Measurements from ENCODE around the gene FLNB.
"Not testable (repeated sequence)": the region's sequence is repeated elsewhere in the genome, so short reads cannot be mapped to it uniquely, and the experiment has no call there.

The FLNB gene

DNA sequence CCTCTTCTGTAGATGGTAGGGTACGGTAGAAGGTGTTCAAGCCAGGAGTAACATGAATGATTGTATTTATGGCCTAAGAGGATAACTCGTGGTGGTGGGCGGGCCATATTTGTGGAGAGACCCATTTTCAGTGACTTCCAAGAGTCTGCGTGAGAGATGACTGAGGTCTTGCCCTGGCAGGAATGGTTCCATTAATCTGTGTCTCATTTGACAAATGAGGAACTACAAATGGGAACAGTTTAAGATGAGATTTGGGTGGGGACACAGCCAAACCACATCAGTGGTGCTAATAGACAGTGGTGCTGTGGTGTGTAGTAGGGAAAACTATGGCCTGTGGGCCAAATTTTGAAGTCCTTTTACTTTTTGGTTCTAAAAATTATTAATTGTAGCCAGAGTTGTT, 47.1 kb downstream of the FLNB start:
- no peak for DNase-seq

DNA sequence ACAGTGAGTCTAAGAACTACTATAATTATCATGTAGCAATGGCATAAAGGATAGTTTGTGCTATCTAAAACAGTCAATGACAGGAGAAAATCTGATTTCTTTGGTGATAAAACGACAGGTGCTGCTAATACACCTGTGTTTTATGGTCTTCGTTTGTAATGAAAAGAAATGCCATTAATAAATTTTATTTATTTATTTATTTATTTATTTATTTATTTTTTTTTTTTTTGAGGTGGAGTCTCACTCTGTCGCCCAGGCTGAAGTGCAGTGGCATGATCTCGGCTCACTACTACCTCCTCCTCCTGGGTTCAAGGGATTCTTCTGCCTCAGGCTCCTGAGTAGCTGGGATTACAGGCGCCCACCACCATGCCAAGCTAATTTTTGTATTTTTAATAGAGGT, 47.7 kb downstream of the FLNB start:
- not testable (repeated sequence) for DNase-seq

DNA sequence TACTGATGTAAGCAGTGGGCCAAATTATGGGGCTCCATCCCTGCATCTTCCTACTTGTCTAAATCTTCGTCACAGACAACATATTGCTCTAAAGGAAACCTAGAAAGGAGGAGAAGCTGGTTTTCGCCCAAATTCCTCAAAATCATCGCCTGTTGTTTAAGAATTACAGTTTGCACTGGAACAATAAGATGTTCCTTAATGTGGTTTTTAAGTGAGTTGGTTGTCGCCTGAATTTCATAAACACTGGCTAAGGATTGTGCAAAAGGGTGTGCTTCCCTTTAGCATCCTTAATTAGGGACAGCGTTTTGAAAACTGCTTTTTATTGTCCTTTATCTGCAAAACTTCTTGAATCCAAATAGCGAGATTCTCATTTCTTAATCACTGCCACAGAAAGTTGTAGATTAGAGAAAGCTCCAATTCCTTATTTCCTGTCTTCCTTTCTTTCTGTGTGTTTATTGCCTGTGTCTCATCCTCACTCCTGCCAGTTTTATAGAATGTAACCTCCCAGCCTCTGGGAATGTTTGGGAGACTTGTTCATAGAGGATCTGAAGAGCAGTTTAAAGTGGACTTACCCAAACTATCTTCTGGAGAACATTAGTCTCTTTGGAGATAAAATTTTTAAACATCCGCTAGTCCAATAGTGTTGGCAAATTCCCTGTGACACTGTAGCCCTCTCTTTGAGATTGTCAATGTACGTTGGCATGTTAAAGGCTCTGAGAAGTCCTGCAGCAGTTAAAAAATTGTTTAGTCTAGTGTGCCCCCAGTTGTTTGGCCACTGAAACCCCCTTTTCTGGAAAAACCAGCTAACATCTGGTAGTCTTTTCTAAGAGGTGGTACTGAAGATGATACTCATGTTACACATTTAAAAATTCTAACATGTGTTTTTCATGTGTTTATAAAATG, 50.4 kb downstream of the FLNB start:
- no peak for DNase-seq

DNA sequence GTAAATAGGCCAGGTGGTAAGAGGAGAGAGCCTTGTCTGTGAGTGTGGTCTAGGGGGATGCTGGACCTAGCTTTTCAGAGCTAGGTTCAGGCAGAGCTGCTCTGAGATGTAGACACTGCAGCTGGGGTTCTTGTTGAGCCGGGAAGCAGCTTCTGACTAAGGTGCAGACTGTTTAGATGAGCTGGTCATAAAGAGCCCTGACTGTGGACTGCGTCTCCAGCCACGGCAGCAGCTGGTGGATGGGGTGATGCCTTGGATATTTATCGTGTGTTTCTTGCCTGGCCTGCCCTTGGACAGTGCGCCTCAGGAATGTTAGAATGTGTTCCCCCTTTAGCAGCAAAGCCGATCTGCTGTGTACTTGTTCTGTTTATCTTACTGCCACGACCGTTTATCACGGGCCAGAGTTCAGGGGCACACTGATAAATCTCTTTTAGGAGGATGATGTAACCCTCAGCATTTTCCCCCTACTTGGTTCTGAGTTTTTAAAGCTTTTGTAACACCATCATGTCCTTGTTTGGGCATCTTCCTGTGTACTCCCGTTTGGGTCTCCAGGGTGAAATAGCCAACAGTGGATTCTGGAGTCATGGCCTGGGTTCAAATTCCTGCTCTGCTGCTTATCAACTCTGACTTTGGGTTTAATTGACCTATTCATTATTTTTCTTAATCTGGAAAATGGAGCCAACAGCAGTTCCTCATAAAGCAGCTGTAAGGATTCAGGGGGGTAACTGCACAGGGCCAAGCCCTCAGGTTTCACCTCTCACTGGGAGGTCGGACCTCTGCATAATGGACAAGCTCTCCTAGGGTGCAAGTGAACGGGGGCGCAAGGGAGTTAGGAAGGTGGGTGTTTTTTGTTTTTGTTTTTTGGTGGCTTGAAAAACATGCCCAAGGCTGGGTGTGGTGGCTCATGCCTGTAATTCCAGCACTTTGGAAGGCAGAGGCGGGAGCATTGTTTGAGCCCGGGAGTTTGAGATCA, 51.4 kb downstream of the FLNB start:
- DNase-seq, result no peak

DNA sequence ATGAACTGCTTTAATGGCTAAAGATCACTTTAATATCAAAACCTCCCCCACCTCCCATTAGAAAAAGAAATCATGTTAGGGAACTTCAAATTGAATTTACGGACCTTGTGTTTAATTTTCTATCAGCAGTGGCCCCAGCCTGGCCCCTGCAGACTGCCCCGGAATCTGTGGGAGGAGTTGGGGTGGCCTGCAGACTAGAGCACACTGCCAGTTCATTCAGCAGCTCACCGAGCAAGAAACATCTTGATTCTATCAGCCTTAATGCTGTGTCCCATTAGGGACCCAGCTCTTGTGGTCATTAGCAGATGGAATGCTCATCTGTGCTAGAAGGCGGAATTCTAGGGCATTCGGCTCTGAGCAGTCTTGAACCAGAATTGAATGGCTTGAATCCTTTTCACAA, 54.2 kb downstream of the FLNB start:
- no peak for DNase-seq

GRCh38 chr3:58063022-58063815, 55.0 kb downstream of the FLNB start:
- DNase-seq, result no peak

DNA sequence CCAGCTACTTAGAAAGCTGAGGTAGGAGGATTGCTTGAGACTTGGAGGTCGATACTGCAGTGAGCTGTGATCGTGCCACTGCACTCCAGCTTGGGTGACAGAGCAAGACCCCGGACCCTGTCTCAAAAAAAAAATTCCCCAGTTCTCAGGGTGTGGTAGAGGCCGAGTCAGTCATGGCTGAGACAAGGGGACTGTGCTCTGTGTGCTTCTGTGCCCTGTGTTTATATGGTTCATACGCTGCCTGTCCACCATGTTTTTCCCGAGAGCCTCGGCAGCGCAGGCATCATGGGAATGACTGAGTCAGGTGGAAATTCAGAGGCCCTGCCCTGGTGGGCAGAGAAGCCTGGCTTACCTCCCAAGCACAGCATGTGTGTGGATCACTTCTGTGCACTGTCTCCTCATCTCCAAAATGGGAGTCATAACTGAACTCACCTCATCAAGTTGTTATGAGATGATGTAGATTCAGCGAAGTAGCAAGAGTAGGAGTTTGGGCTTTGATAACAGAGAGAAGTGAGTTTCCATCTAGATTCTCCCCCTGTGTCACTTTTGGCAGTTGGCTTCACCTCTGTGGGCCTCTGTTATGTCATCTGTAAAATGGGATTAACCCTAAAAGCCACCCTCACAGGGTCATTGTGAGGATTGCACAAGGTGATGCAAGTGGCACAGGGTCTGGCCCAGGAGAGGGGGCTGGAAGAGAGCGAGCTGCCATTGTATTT, 56.9 kb downstream of the FLNB start:
- DNase-seq, result no peak

DNA sequence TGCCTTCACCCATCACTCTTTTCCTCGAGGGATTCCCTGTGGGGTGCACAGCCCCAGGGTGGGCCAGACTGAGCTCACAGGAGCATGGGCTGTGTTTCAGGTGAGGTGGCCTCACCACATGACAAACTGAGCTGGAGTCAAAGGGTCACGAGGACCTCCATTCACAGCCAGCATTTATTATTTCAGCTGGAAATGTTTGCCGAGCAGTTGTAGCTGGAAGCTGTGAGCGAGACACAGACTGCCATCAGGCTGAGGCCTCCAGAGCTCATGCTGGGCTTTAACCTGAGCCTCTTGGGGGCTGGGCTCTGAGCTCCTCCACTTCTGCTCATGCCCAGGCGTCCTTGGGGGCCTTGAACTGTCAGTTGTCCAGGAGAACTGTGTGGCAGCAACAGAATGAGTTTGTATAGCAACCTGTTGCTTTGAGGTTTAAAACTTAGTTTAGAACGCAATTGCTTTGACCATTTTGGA, 57.5 kb downstream of the FLNB start:
- DNase-seq, result no peak

DNA sequence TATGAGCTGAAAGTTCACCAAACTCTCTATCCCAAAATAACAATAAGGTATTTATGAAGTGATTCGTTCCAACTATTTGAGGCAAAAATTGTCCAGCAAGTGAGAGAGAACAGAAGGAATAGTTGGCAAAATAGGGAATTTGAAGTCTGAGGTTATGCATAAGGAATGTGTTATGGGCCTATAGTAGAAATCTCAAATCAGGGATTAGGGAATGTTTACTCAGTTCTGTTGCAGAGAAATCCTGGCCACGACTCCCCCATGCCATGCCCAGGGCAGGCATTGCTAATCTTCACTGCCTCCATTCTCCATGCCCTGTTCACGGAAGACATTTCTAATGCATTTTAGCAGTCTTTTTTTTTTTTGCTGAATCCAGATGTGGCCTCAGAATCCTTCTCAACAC, 58.6 kb downstream of the FLNB start:
- no peak for DNase-seq

DNA sequence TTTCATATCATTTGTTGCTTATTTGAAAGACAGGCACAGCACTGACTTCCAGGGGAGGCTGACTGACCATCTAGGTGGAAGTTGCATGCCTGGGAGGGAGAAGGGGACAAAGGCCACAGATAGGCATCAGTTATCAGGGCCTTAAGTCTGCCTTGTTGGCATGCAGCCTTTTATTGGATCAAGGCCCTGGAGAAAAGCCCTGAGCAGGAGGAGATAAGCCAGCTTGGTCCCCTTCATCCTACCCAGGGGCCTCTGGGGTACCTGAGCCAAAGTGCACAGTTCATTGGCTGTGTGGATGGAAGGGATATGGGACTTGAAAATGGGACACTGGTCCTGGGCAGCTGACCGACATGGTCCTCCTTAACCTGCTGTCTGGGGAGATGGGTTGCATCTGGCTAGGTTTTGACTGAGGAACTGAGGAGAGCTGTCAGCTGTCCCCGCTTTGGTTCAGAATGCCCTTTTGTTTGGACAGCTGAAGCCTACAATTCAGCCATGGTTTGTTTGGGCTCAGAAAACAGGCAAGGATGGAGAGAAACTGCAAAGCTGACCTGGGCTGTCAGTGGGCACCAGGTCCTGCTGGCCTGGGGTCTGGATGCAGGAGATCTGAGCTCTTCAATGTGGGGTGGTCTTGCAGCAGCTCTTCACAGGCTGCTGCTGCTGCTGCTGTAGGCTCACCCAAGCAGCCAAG, 60.0 kb downstream of the FLNB start:
- no peak for DNase-seq

DNA sequence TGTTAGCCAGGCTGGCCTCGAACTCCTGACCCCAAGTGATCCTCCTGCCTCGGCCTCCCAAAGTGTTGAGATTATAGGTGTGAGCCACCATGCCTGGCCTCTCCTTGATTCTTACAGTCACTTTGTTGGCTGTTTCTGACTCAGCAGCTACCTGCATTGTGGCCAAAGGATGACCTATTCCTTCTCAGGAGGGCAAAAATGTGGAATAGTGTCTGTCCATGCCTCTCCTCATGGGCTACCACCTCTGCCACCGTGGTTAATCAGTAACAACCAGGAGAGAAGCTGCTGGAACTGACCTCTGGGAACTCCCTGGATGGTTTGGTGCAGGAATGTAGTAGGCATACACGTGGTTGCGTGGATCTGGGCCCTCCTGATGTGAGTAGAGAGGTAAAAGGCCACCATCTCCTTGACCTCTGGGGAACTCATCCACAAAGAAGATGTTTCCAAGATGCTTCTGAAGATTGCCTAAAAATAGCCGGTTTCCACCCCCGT, 63.3 kb downstream of the FLNB start:
- no peak for DNase-seq

GRCh38 chr3:58072052-58072762, 64.0 kb downstream of the FLNB start:
- no peak for DNase-seq

- DNase-seq, result no peak
Observed at GRCh38 chr3:58072763-58073130, 64.5 kb downstream of the FLNB start.

GRCh38 chr3:58073301-58074108, 65.3 kb downstream of the FLNB start:
- no peak for DNase-seq

GRCh38 chr3:58074116-58074715, 66.0 kb downstream of the FLNB start:
- DNase-seq, result no peak

DNA sequence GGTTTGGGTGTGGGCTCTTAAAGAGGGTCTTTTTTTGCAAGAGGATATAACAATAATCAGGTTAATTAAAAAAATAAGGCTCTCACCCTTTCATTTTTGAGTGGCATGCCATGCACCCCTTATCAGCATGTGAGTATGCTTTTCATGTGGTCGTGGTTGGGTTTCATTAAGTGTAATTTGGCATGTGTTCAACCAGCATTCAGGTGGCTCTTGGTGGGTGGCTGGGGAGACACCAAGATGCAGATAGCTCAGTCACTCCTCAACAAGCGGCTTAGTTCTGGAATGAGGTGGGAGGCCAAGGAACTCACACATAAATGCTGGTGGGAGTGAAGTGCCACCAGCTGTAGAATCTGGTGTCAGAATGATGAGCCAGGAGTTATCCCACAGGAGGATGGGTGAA, 66.8 kb downstream of the FLNB start:
- no peak for DNase-seq

DNA sequence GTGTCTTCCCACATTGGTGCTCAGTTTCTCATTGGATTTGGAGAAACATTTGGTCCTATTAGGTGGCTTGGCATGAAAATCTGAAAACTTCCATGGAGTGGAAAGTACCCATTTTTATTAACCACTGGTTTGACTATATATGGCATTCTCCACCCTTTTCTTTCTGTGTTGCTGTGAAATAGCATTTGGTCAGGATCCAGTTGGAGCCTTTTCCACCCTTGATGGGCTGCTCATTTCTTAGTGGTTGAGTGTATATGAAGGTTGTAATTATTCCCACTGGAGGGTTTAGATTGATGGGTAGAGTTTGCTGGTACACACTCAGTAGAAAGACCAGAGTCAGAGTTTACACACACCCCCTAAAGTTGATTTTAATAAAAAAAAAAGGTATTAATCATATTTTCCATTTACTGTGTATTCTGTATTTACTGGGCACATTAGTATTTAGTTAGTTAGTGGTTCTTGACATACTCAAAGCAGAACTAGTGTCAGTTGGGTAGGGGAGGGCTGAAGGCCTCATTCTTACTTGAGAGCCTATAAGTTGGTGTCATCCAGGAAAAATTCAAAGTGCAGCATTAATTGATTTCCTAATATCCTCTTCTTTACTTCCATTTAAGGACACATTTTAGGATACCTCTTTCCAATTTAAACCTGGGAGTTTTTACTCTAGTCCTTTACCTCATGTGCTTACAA, 69.5 kb downstream of the FLNB start:
- no peak for DNase-seq

- DNase-seq, result no peak
Observed at GRCh38 chr3:58078610-58079009, 70.4 kb downstream of the FLNB start.

- no peak for DNase-seq
Observed at GRCh38 chr3:58079773-58080172, 71.6 kb downstream of the FLNB start.

Measured in KG1 (cell line).